Measurements from ENCODE around the gene ZNF83. TPM values are rescaled to one million over a fixed set of nuclear protein-coding genes. Genes with fewer than 3 reads are reported as not detected.

Gene ZNF83
- total and polyA plus RNA-seq, 2 donors (not counting 1 experiment from before 2014, with no cell fraction given) = 92.3 to 95.8 TPM

DNA sequence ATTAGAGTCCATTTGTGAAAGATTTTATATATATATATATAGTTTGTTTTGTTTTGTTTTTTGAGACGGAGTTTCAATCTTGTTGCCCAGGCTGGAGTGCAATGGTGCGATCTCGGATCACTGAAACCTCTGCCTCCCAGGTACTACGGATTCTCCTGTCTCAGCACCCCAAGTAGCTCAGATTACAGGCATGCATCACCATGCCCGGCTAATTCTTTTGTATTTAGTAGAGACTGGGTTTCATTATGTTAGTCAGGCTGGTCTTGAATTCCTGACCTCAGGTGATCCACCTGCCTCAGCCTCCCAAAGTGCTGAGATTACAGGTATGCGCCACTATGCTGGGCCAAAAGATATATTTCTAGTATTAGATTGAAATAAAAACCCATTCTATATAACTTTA is 72.0 kb downstream of the ZNF83 start:
- Mint-ChIP-seq H3K4me1 (peaks cover 15% of the 10 kb centered on the region), H3K9me3 (ENCODE audit: insufficient read depth) (peaks cover 6% of the 10 kb centered on the region), H3K27me3 (no peaks in the 10 kb centered on the region), H3K27ac (no peak overlapping the region), H3K4me3 (no peak overlapping the region)
- no peak overlapping the region for H2AFZ ChIP-seq (ENCODE audit: insufficient read depth, low read depth, low read length, poor library complexity, severe bottlenecking)
- H3K27ac ChIP-seq (ENCODE audit: low read length in 2 of 2) = no peak overlapping the region
- peaks cover 9 to 13% of the 10 kb centered on the region in 2 donors for H3K4me1 ChIP-seq (ENCODE audit: control insufficient read depth in 2 of 2, insufficient read depth in 2 of 2, low read length in 2 of 2)
- peaks cover 21% of the 10 kb centered on the region for H3K79me2 ChIP-seq (ENCODE audit: control insufficient read depth, insufficient read depth, low read length)
- H3K36me3 ChIP-seq (replicated peaks in 1 of 2; ENCODE audit: control extremely low read depth in 1 of 2, control insufficient read depth in 1 of 2, extremely low read depth in 1 of 2, insufficient read depth in 2 of 2, low read length in 1 of 2) = peaks cover 0 to 5% of the 10 kb centered on the region in 2 experiments
- no peaks in the 10 kb centered on the region for H3K27me3 ChIP-seq (replicated peaks in 1 of 4; ENCODE audit: control extremely low read depth in 1 of 4, control insufficient read depth in 3 of 4, insufficient read depth in 4 of 4, low read length in 3 of 4)
- no peak for DNase-seq
- no peak overlapping the region for H3K9ac ChIP-seq (ENCODE audit: low read length)
- no peaks in the 10 kb centered on the region for H4K20me1 ChIP-seq (ENCODE audit: control insufficient read depth, insufficient read depth, low read length, poor library complexity, severe bottlenecking)
- no peak overlapping the region for H3K4me2 ChIP-seq (replicated peaks; ENCODE audit: low read depth, low read length, poor library complexity, severe bottlenecking)
- intact Hi-C loops (cut with micrococcal nuclease) = no loop called here
- TF ChIP-seq, protein P1, sequence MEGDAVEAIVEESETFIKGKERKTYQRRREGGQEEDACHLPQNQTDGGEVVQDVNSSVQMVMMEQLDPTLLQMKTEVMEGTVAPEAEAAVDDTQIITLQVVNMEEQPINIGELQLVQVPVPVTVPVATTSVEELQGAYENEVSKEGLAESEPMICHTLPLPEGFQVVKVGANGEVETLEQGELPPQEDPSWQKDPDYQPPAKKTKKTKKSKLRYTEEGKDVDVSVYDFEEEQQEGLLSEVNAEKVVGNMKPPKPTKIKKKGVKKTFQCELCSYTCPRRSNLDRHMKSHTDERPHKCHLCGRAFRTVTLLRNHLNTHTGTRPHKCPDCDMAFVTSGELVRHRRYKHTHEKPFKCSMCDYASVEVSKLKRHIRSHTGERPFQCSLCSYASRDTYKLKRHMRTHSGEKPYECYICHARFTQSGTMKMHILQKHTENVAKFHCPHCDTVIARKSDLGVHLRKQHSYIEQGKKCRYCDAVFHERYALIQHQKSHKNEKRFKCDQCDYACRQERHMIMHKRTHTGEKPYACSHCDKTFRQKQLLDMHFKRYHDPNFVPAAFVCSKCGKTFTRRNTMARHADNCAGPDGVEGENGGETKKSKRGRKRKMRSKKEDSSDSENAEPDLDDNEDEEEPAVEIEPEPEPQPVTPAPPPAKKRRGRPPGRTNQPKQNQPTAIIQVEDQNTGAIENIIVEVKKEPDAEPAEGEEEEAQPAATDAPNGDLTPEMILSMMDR (IDR thresholded peaks at IDR 0.05) = no peak
- TF ChIP-seq EZH2 (IDR thresholded peaks at IDR 0.05; ENCODE audit: borderline replicate concordance, insufficient read depth, low read depth, low read length, poor library complexity, severe bottlenecking) = no peak
- 100% methylated on average over 3 of the region's 6 CpGs for WGBS (ENCODE audit: insufficient coverage)
- H3K4me3 ChIP-seq (ENCODE audit: control extremely low read depth in 1 of 5, extremely low read depth in 1 of 5, insufficient read depth in 1 of 5, low read depth in 2 of 5, low read length in 4 of 5) = no peak overlapping the region
- ATAC-seq (ENCODE audit: low read depth) = no peak
- H3K9me3 ChIP-seq (ENCODE audit: control extremely low read depth in 1 of 3, control insufficient read depth in 2 of 3, insufficient read depth in 1 of 3, low read length in 2 of 3) = peaks cover 8 to 65% (median 32%) of the 10 kb centered on the region in 3 donors
- CTCF ChIA-PET = no interaction called here
- POLR2A ChIA-PET = interaction anchor here (0.5 kb wide), 1 partner anchor 483 kb away, joined by 5 read pairs; no protein-coding TSS in a partner anchor

Small RNA genes within 50 kb of the gene (small RNA-seq; reads per million reads assigned to genes)
- not detected for gene RPL39P34 (ENCODE audit: insufficient read length, low read depth, low replicate concordance)

Other genes with a start within 250 kb of the ZNF83 start
- gene ZNF528, start 240.5 kb downstream of the ZNF83 start, total RNA-seq = 69.2 and 71.8 TPM in 2 replicates
- 15.0 and 18.2 TPM in 2 replicates for gene ZNF528, start 240.5 kb downstream of the ZNF83 start, polyA plus RNA-seq
- gene ZNF534, start 209.2 kb downstream of the ZNF83 start, total RNA-seq = 0.44 TPM in 1 of 2 replicates, not detected in the other
- gene ZNF534, start 209.2 kb downstream of the ZNF83 start, polyA plus RNA-seq = 0.04 and 0.39 TPM in 2 replicates
- 3.7 and 5.6 TPM in 2 replicates for gene ZNF578, start 184.8 kb downstream of the ZNF83 start, total RNA-seq
- gene ZNF578, start 184.8 kb downstream of the ZNF83 start, polyA plus RNA-seq = 0.81 and 1.9 TPM in 2 replicates
- gene ZNF808, start 110.7 kb downstream of the ZNF83 start, total RNA-seq = 54.8 and 56.0 TPM in 2 replicates
- gene ZNF808, start 110.7 kb downstream of the ZNF83 start, polyA plus RNA-seq = 8.8 and 9.7 TPM in 2 replicates
- 48.8 and 49.2 TPM in 2 replicates for gene ZNF701, start 68.1 kb downstream of the ZNF83 start, total RNA-seq
- 11.0 and 13.0 TPM in 2 replicates for gene ZNF701, start 68.1 kb downstream of the ZNF83 start, polyA plus RNA-seq
- gene ZNF611, start 96.7 kb upstream of the ZNF83 start, total RNA-seq = 51.5 and 57.9 TPM in 2 replicates
- gene ZNF611, start 96.7 kb upstream of the ZNF83 start, polyA plus RNA-seq = 5.7 and 10.2 TPM in 2 replicates
- 41.7 and 51.6 TPM in 2 replicates for gene ZNF600, start 148.4 kb upstream of the ZNF83 start, total RNA-seq
- gene ZNF600, start 148.4 kb upstream of the ZNF83 start, polyA plus RNA-seq = 27.2 and 40.6 TPM in 2 replicates
- gene ZNF28, start 183.3 kb upstream of the ZNF83 start, total RNA-seq = 26.2 and 27.4 TPM in 2 replicates
- gene ZNF28, start 183.3 kb upstream of the ZNF83 start, polyA plus RNA-seq = 3.6 and 3.7 TPM in 2 replicates
- 35.3 and 37.7 TPM in 2 replicates for gene ZNF468, start 219.3 kb upstream of the ZNF83 start, total RNA-seq
- gene ZNF468, start 219.3 kb upstream of the ZNF83 start, polyA plus RNA-seq = 12.6 and 14.3 TPM in 2 replicates